ENCODE results near the gene EYA4. TPM values are rescaled to one million over a fixed set of nuclear protein-coding genes. Genes with fewer than 3 reads are reported as not detected.
A peak's percentile ranks its signal among the peaks of the same experiment; 100 is the strongest.

EYA4 gene, protein sequence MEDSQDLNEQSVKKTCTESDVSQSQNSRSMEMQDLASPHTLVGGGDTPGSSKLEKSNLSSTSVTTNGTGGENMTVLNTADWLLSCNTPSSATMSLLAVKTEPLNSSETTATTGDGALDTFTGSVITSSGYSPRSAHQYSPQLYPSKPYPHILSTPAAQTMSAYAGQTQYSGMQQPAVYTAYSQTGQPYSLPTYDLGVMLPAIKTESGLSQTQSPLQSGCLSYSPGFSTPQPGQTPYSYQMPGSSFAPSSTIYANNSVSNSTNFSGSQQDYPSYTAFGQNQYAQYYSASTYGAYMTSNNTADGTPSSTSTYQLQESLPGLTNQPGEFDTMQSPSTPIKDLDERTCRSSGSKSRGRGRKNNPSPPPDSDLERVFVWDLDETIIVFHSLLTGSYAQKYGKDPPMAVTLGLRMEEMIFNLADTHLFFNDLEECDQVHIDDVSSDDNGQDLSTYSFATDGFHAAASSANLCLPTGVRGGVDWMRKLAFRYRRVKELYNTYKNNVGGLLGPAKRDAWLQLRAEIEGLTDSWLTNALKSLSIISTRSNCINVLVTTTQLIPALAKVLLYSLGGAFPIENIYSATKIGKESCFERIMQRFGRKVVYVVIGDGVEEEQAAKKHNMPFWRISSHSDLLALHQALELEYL
- polyA plus RNA-seq (ENCODE audit: insufficient read length in 12 of 12): 10 to 100 TPM in 11 of 12 donors, not detected in 1; 11.0 to 40.0 (median 22.6) TPM
- long read RNA-seq, donor 1: 0 reads
- long read RNA-seq, donor 2, full-length matches to known transcripts: 2 of 2 reads
- long read RNA-seq, donor 2, partial matches to known transcripts: 0 of 2 reads
- long read RNA-seq, donor 2, other reads (novel, unspliced or antisense): 0 of 2 reads
- long read RNA-seq, donor 3, partial matches to known transcripts: 0 of 1 reads
- long read RNA-seq, donor 3, other reads (novel, unspliced or antisense): 0 of 1 reads
- long read RNA-seq, donor 4, partial matches to known transcripts: 0 of 2 reads
- long read RNA-seq, donor 4, other reads (novel, unspliced or antisense): 0 of 2 reads
- long read RNA-seq, donor 5, full-length matches to known transcripts: 3 of 3 reads
- long read RNA-seq, donor 5, partial matches to known transcripts: 0 of 3 reads
- long read RNA-seq, donor 5, other reads (novel, unspliced or antisense): 0 of 3 reads
- long read RNA-seq, donor 6, partial matches to known transcripts: 0 of 1 reads
- long read RNA-seq, donor 6, other reads (novel, unspliced or antisense): 0 of 1 reads
- long read RNA-seq, donor 7, partial matches to known transcripts: 0 of 1 reads
- long read RNA-seq, donor 7, other reads (novel, unspliced or antisense): 0 of 1 reads
- long read RNA-seq, donor 8, partial matches to known transcripts: 0 of 2 reads
- long read RNA-seq, donor 8, other reads (novel, unspliced or antisense): 0 of 2 reads
- long read RNA-seq, donor 9: 0 reads
- long read RNA-seq, donor 10, full-length matches to known transcripts: 8 of 8 reads
- long read RNA-seq, donor 10, partial matches to known transcripts: 0 of 8 reads
- long read RNA-seq, donor 10, other reads (novel, unspliced or antisense): 0 of 8 reads
- long read RNA-seq, donor 11: 0 reads

GRCh38 chr6:133241086-133241900 is at the start of gene EYA4:
Gene EYA4, plus strand, starts transcription at chr6:133241357. Its CDS starts 33,424 bp downstream, at chr6:133274781.
- peak; percentile 45 for DNase-seq

DNA sequence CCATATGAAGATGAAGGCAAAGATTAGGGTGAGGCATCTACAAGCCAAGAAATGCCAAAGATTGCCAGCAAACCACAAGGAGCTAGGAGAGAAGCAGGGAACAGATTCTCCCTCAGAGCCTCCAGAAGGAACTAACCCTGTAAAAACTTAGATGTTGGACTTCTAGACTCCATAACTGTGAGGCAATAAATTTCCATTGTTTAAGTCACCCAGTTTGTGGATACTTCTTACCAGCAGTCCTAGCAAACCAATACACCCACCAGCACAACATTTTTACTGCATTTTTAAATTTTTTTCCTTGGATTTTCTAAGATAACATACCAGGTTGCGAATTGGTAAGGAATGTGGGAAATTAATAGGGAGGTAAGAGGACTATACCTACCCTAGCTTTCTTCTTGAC is 47.8 kb upstream of the EYA4 start:
- no peak for DNase-seq

DNA sequence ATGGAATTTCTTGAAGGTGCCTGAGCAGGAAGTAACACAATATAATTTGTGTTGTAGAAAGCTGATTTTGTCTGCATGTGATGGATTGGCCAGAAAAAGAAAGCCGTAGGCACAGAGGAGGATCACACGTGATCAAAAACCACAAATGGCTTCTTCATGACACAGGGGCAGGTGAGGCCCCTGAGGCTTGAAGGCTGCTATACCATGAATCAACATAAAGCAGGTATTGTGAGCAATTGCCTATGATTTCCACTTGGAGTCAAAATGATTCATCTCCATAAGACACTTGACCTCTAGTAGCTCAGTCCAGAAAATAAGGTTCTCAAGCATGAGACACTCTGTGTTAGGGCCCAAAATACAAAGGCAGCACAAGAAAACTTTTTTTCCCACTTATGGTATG is 42.4 kb upstream of the EYA4 start:
- DNase-seq: no peak

- no peak for DNase-seq
These were observed 39.9 kb upstream of the EYA4 start for GRCh38 chr6:133201231-133201630.

- DNase-seq: no peak
These were observed 38.4 kb upstream of the EYA4 start for GRCh38 chr6:133202610-133203343.

DNA sequence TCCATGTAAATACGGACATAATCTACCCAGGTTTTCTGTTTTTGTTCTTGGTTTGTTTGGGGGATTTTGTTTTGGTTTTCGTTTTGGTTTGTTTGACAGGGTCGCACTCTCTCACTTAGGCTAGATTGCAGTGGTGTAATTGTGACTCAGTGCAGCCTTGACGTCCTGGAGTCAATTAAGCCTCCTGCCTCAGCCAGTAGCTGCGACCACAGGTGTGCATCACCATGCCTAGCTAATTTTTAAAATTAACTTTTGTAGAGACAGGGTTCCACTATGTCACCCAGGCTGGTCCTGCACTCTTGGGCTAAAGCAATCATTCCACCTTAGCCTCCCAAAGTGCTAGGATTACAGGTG is 37.8 kb upstream of the EYA4 start:
- no peak for DNase-seq

DNA sequence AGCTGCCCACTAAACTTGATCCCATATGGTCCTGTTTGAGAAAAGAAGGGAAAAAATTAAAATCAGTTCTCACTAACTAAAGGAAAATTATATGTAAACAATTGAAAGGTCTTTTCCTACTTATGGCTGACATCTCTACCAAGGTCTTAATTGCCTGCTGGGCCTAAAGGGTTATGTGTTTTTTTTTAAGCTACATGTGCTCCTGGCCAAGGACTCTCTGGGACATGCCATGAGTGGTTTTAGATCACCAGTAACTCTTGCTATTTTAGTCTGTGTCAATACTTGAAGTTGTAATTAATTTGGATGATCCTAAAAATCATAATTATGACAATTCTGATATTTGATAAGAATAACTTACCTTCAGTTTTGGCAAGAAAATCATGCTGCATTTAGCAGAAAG is 35.9 kb upstream of the EYA4 start:
- no peak for DNase-seq

DNA sequence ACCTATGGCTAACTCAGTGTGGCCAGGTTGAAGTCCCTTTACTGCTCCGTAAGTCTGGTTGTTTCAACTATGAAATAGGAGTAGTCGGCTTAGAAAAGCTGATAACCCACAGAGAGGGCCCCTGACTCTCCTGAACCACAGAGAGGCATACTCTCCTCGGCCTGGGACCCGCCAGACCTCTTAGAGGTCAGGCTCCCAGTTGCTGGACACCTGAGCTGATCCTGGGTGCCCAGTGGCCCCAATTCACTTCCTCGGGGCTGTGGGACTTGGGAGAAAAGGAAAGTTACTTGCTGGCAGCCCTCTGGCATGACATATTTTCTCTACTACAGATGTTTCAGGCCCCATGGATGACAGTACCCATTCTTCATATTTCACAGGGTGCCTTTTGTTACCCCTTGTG is 34.2 kb upstream of the EYA4 start:
- DNase-seq: no peak

GRCh38 chr6:133207754-133208153 is 33.4 kb upstream of the EYA4 start:
- no peak for DNase-seq

- DNase-seq: no peak
These were observed 32.9 kb upstream of the EYA4 start for GRCh38 chr6:133208183-133208755.

DNA sequence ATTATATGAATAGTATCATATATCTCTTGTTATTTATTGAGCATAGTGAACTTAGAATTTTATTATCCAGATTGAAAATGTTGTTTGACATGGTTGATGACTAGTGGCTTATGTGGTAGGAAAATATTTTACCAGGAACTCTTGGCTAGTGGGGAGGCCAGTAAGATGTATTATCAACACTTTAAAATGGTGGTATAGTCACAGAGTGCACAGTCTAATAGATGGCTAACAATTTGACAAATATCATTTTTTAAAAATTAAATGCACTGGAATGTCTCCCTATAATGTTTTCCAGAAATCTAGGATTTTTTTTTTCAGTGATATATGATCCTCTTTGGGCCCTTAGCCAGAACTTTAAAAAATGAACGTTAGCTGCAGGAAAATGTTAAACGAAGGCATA is 26.9 kb upstream of the EYA4 start:
- peak; percentile 23 for DNase-seq

- no peak for DNase-seq
These were observed 22.3 kb upstream of the EYA4 start for GRCh38 chr6:133218852-133219251.

- peak; percentile 28 for DNase-seq
These were observed 17.6 kb upstream of the EYA4 start for GRCh38 chr6:133223452-133224029.

- no peak for DNase-seq
These were observed 15.6 kb upstream of the EYA4 start for GRCh38 chr6:133225560-133225959.

DNA sequence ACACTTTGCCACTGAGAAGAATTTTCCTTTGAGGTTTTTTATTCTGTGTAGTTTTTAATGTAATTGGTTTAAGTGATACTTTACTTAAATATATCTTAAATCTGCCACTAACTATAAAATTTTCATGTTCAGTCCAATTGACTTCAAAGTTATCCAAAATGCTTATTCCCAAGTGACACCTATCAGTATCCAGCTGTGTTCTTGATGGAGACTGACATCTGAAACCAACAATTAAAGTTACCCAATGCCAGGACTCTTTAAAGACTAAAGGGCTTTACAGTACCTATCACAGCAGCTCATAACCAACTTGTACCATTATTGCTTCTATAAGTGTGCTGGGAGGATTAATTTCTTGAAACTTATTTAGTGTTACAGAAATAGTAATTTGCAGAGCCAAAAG is 13.8 kb upstream of the EYA4 start:
- no peak for DNase-seq

GRCh38 chr6:133230052-133230451 is 11.1 kb upstream of the EYA4 start:
- DNase-seq: no peak

DNA sequence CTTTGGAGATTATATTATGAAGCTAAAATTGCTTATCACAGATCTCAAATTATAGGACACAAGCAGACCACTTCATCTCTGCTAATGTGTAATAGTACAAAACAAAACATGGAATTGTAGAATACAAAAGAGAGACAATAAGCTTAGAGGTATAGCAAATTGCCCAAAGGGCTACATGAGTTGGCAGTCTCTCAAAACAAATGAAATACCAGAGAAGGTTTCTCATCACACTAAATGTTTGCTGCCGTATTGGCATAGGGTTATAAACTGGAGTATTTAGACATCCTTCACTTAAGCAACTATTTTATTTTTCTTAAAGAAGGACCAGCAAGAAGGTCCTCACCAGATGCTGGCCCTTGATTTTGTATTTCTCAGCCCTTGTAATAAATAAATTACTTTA is 5.9 kb upstream of the EYA4 start:
- DNase-seq: no peak

GRCh38 chr6:133236932-133237331 is 4.2 kb upstream of the EYA4 start:
- peak; percentile 7 for DNase-seq

DNA sequence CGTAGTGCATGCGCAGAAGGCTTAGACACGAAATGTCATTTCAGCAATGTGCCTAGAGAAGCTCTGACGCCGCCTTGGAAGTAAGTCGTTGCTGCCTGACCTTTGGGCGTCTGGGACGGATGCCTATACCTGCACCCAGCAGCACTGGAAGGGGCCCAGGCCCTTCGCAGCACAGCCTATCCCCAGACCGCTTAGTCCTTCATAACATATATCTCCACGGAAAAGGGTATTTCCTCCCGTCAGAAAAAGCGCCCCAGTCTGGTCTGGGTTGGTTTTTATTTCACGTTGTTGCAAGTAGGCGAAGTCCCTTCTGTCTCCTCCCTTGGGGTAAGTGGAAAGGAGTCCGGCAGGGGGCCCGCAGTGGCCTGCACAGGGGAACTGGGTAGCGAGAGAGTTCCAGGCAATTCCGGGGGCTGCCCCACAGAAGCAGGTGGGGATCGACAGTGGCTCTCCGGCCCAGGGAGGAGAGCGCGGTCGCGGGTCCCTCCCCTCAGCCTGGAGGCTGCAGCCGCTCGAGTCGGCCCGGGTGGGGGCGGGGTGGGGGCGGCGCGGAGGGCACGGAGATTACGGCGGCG is 559 bp upstream of the EYA4 start:
- peak; percentile 34 for DNase-seq
